Smooth muscle cell (in vitro differentiated cells): ENCODE data around the gene NADSYN1. TPM values are rescaled to one million over a fixed set of nuclear protein-coding genes. Genes with fewer than 3 reads are reported as not detected.
"Not testable (repeated sequence)": the region's sequence is repeated elsewhere in the genome, so short reads cannot be mapped to it uniquely, and the experiment has no call there.

ENCODE experiments used
- DNase-seq: peaks from one replicate; lab custom pipeline; 2025; ENCODE audit not compliant: unreplicated experiment; lab: John Stamatoyannopoulos, UW
- H2AFZ ChIP-seq: fragments of 200-600 bp; sonication (generic); 2 replicates; pipeline ENCODE4 v1.6.0; 2016; ENCODE audit warnings: antibody characterized with exemption, low read depth, mild to moderate bottlenecking
- H3F3A ChIP-seq: fragments of 200-600 bp; sonication (generic); 2 replicates; pipeline ENCODE4 v1.6.0; 2017; ENCODE audit warnings: antibody characterized with exemption, low read depth
- H3K27ac ChIP-seq: fragments of 200-600 bp; sonication (generic); 2 replicates; pipeline ENCODE4 v1.5.1; 2016; ENCODE audit warnings: low read depth, mild to moderate bottlenecking
- H3K27me3 ChIP-seq: fragments of 200-600 bp; sonication (generic); 2 replicates; pipeline ENCODE4 v1.6.1; 2016; ENCODE audit warnings: low read depth, mild to moderate bottlenecking
- H3K36me3 ChIP-seq: fragments of 200-600 bp; sonication (generic); 2 replicates; pipeline ENCODE4 v1.5.1; 2016; ENCODE audit warnings: low read depth
- H3K4me1 ChIP-seq: fragments of 200-600 bp; sonication (generic); 2 replicates; pipeline ENCODE4 v1.5.1; 2016; ENCODE audit warnings: low read depth
- H3K4me2 ChIP-seq: fragments of 200-600 bp; sonication (generic); 2 replicates; pipeline ENCODE4 v1.6.0; 2016; ENCODE audit warnings: mild to moderate bottlenecking
- H3K4me3 ChIP-seq: fragments of 200-600 bp; sonication (generic); 2 replicates; pipeline ENCODE4 v1.5.1; 2016; ENCODE audit warnings: mild to moderate bottlenecking
- H3K79me2 ChIP-seq: fragments of 200-600 bp; sonication (generic); 2 replicates; pipeline ENCODE4 v1.6.0; 2016; ENCODE audit warnings: low read depth, mild to moderate bottlenecking
- H3K9ac ChIP-seq: fragments of 200-600 bp; sonication (generic); 2 replicates; pipeline ENCODE4 v1.6.0; 2016; ENCODE audit warnings: low read depth
- H3K9me3 ChIP-seq: fragments of 200-600 bp; sonication (generic); replicated peaks from 2 replicates; pipeline ENCODE4 v1.5.1; 2016; ENCODE audit warnings: low read depth
- H4K20me1 ChIP-seq: fragments of 200-600 bp; sonication (generic); 2 replicates; pipeline ENCODE4 v1.6.0; 2016; ENCODE audit warnings: low read depth
- WGBS: methylation state at CpG from one replicate; pipeline ENCODE4 v1.1.7; 2016; ENCODE audit warnings: low lambda C conversion rate; 5-methylcytosine and 5-hydroxymethylcytosine counted together
- polyA plus RNA-seq: library from polyadenylated mRNA; unstranded; fragments of >200 nt; fragmentation: Nextera tagmentation; extraction: Ambion mirVana; gene quantifications from 2 replicates; pipeline ENCODE4 v1.2.1, GENCODE V29; 2016
- total RNA-seq: library from RNA; depleted of rRNA; stranded (reverse); fragments of >200 nt; gene quantifications from 2 replicates; pipeline ENCODE4 v1.2.3, GENCODE V29; 2014
- TF ChIP-seq, protein P1 (sequence below): fragments of 200-600 bp; sonication (generic); IDR thresholded peaks from 2 replicates; pipeline ENCODE4 v1.5.1; 2017; ENCODE audit warnings: borderline replicate concordance, mild to moderate bottlenecking, antibody characterized with exemption; ENCODE audit not compliant: insufficient read depth, poor library complexity, severe bottlenecking

The NADSYN1 gene
- total and polyA plus RNA-seq, 2 experiments from 2014 or later = 30.2 to 33.8 TPM

DNA sequence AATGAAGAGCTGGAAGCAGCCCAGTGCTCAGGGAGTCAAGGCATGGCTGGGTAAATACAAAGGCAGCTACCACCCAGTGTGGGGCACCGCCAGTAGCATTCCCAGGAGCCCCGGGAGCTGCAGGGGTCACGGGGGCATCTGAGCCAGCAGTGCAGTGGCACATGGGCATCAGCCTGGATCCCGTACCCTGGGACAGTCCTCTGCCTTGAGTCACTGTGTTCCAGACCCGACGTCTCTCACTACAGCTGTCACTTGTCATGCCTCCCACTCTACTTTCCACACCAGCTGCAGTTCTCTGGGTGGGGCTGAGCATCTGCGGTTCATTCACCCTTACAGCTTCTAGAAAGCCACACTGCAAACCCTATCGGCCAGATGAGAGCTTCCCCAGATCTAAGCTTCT, 34.4 kb upstream of the NADSYN1 start:
- TF ChIP-seq, protein P1, sequence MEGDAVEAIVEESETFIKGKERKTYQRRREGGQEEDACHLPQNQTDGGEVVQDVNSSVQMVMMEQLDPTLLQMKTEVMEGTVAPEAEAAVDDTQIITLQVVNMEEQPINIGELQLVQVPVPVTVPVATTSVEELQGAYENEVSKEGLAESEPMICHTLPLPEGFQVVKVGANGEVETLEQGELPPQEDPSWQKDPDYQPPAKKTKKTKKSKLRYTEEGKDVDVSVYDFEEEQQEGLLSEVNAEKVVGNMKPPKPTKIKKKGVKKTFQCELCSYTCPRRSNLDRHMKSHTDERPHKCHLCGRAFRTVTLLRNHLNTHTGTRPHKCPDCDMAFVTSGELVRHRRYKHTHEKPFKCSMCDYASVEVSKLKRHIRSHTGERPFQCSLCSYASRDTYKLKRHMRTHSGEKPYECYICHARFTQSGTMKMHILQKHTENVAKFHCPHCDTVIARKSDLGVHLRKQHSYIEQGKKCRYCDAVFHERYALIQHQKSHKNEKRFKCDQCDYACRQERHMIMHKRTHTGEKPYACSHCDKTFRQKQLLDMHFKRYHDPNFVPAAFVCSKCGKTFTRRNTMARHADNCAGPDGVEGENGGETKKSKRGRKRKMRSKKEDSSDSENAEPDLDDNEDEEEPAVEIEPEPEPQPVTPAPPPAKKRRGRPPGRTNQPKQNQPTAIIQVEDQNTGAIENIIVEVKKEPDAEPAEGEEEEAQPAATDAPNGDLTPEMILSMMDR = no peak
- H4K20me1 ChIP-seq = no peaks in the 10 kb centered on the region
- no peak overlapping the region for H3K4me2 ChIP-seq
- no peak for DNase-seq
- 81% methylated on average over 8 of the region's 8 CpGs for WGBS
- H3K9me3 ChIP-seq = no peaks in the 10 kb centered on the region
- H3K4me1 ChIP-seq = no peaks in the 10 kb centered on the region
- no peak overlapping the region for H2AFZ ChIP-seq
- no peaks in the 10 kb centered on the region for H3K36me3 ChIP-seq
- H3K27me3 ChIP-seq = peaks cover 7% of the 10 kb centered on the region
- H3F3A ChIP-seq = no peaks in the 10 kb centered on the region
- no peak overlapping the region for H3K27ac ChIP-seq
- H3K9ac ChIP-seq = no peak overlapping the region
- no peaks in the 10 kb centered on the region for H3K79me2 ChIP-seq
- H3K4me3 ChIP-seq = no peak overlapping the region

DNA sequence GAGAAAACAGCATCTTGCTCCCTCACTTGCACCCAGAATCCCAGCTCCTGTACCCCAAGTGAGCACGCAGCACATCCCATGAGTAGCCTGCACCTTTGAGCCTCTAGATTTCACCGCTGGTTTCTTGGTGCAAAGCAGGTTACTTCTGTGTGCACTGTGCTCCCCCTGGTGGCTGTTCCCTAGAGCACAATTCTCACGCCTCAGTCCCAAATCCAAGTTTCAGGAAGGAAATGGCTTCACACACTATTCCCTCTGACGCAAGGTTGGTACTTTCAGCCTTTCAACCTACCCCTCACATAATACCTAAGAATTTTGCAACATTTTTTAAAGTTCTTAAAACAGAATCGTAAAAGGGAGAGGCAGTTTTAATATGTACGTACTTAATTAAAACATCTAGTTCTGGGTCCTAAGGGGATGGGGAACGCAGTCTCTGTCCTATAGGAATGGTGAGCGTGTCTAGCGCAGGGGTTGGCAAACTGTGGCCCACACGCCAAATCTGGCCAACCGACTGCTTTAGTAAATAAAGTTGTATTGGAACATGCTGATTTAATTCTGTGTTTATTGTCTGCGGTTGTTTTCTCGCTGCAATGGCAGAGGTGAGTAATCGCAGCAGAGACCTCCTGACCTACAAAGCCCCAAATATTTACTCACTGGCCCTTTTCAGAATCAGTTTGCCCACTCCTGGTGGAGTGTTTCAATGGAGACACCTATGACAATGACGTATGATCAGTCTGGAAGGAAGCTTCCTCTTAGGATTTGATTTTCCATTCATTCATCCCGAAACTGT, 32.4 kb upstream of the NADSYN1 start:
- no peak overlapping the region for H2AFZ ChIP-seq
- H3K9ac ChIP-seq = no peak overlapping the region
- no peak overlapping the region for H3K4me3 ChIP-seq
- no peaks in the 10 kb centered on the region for H3F3A ChIP-seq
- H3K9me3 ChIP-seq = no peaks in the 10 kb centered on the region
- H3K27me3 ChIP-seq = peaks cover 5% of the 10 kb centered on the region
- no peak for DNase-seq
- WGBS = 79% methylated on average over 16 of the region's 16 CpGs
- no peak overlapping the region for H3K4me2 ChIP-seq
- no peak overlapping the region for H3K27ac ChIP-seq
- H3K4me1 ChIP-seq = no peaks in the 10 kb centered on the region
- no peaks in the 10 kb centered on the region for H3K36me3 ChIP-seq
- TF ChIP-seq, protein P1 = peak; percentile 58
- H3K79me2 ChIP-seq = no peaks in the 10 kb centered on the region
- no peaks in the 10 kb centered on the region for H4K20me1 ChIP-seq

DNA sequence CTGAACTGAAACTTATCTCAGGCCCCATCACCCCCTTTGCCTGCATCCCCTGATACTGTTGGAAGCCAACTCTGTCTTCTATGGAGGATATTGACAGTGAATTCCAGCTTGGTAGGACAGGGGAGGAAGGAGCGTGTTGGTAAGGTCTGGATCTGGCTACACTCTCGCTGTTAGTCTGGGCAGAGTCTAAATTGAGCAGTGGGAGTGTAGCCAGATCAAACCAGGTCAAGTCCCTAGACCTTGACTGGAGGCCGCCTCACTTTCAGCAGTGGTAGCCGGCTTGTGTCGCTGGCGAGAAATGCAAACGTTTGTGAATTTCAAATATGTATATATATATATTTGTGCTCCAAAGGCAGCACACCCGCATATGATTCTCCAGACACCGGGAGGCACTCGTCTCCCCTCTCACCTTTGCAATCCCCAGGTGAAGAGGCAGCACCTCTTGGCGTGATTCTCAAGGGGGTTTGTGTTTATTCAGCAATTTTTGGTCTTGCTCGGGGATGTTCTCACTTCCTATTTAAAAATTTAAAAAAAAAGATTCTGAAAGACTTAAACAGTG, 31.5 kb upstream of the NADSYN1 start:
- H3F3A ChIP-seq = no peaks in the 10 kb centered on the region
- H3K27ac ChIP-seq = no peak overlapping the region
- 84% methylated on average over 12 of the region's 12 CpGs for WGBS
- no peaks in the 10 kb centered on the region for H3K27me3 ChIP-seq
- H3K4me1 ChIP-seq = no peaks in the 10 kb centered on the region
- DNase-seq = no peak
- H3K4me2 ChIP-seq = no peak overlapping the region
- no peak overlapping the region for H2AFZ ChIP-seq
- no peak overlapping the region for H3K4me3 ChIP-seq
- H3K79me2 ChIP-seq = no peaks in the 10 kb centered on the region
- H4K20me1 ChIP-seq = no peaks in the 10 kb centered on the region
- no peaks in the 10 kb centered on the region for H3K36me3 ChIP-seq
- no peaks in the 10 kb centered on the region for H3K9me3 ChIP-seq
- H3K9ac ChIP-seq = no peak overlapping the region
- TF ChIP-seq, protein P1 = no peak

DNA sequence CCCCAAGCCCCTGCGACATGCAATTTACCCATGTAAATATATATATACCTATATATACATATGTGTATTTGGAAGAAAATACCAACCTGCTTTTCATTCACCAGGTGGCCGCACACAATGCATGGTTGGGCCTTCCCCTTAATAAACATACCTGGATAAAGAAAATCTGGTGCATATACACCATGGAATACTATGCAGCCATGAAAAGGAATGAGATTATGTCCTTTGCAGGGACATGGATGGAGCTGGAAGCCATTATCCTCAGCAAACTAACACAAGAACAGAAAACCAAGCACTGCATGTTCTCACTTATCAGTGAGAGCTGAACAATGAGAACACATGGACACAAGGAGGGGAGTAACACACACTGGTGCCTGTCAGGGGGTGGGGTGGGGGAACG, 30.7 kb upstream of the NADSYN1 start:
- H3K36me3 ChIP-seq, H3F3A ChIP-seq, H3K9ac ChIP-seq, H3K4me3 ChIP-seq, H3K27ac ChIP-seq, H3K27me3 ChIP-seq, H3K4me2 ChIP-seq, H2AFZ ChIP-seq, H4K20me1 ChIP-seq, DNase-seq, H3K79me2 ChIP-seq, H3K9me3 ChIP-seq, H3K4me1 ChIP-seq: not testable (repeated sequence)
- 97% methylated on average over 3 of the region's 3 CpGs for WGBS
